Trophoblast cell (in vitro differentiated cells and primary cell): ENCODE data around the gene ZNF609.

Source experiments
- DNase-seq, 2 donors: peaks; one replicate each; pipeline ENCODE4 v3.0.0-alpha.2; 2016
- H2AFZ ChIP-seq: 2 replicates; pipeline ENCODE4 v1.6.1; 2013; ENCODE audit warnings: low read length, moderate library complexity, mild to moderate bottlenecking; ENCODE audit not compliant: insufficient read depth, poor library complexity
- H2AK5ac ChIP-seq: 2 replicates; pipeline ENCODE4 v1.6.1; 2013; ENCODE audit warnings: mild to moderate bottlenecking, low read length
- H2BK120ac ChIP-seq: 2 replicates; pipeline ENCODE4 v1.6.1; 2013; ENCODE audit warnings: low read length, mild to moderate bottlenecking, moderate library complexity; ENCODE audit not compliant: insufficient read depth, poor library complexity
- H2BK12ac ChIP-seq: 2 replicates; pipeline ENCODE4 v1.6.1; 2013; ENCODE audit warnings: mild to moderate bottlenecking, low read length, moderate library complexity
- H2BK5ac ChIP-seq: 2 replicates; pipeline ENCODE4 v1.6.1; 2013; ENCODE audit warnings: low read length, low read depth, moderate library complexity, mild to moderate bottlenecking; ENCODE audit not compliant: poor library complexity
- H3K14ac ChIP-seq: 2 replicates; pipeline ENCODE4 v1.6.1; 2013; ENCODE audit warnings: mild to moderate bottlenecking, low read length
- H3K18ac ChIP-seq: 2 replicates; pipeline ENCODE4 v1.6.1; 2013; ENCODE audit warnings: mild to moderate bottlenecking, low read length
- H3K23ac ChIP-seq: 2 replicates; pipeline ENCODE4 v1.6.1; 2013; ENCODE audit warnings: low read length
- H3K27ac ChIP-seq: 2 replicates; pipeline ENCODE4 v1.5.1; 2013; ENCODE audit warnings: low read depth, mild to moderate bottlenecking, inconsistent platforms, low read length, moderate library complexity
- H3K27me3 ChIP-seq: 2 replicates; pipeline ENCODE4 v1.6.1; 2013; ENCODE audit warnings: inconsistent platforms, mild to moderate bottlenecking, low read length, moderate library complexity; ENCODE audit not compliant: insufficient read depth
- H3K36me3 ChIP-seq, 2 experiments: 1 replicate in 1 of 2; 2 replicates in 1 of 2; pipeline ENCODE4 v1.6.1; 2013; ENCODE audit warnings: low read length in 2 of 2, mild to moderate bottlenecking in 2 of 2, moderate library complexity in 1 of 2; ENCODE audit not compliant: insufficient read depth in 2 of 2, control insufficient read depth in 1 of 2
- H3K4ac ChIP-seq: 2 replicates; pipeline ENCODE4 v1.6.1; 2013; ENCODE audit warnings: low read depth, mild to moderate bottlenecking, low read length, moderate library complexity
- H3K4me1 ChIP-seq, 2 experiments: 1 replicate in 1 of 2; 2 replicates in 1 of 2; pipeline ENCODE4 v1.6.1; 2013; ENCODE audit warnings: low read length in 2 of 2, mild to moderate bottlenecking in 2 of 2, moderate library complexity in 1 of 2; ENCODE audit not compliant: insufficient read depth in 2 of 2, control insufficient read depth in 1 of 2
- H3K4me2 ChIP-seq: 2 replicates; pipeline ENCODE4 v1.6.1; 2013; ENCODE audit warnings: inconsistent platforms, mild to moderate bottlenecking, low read length, moderate library complexity
- H3K4me3 ChIP-seq: 2 replicates; pipeline ENCODE4 v1.5.1; 2013; ENCODE audit warnings: mild to moderate bottlenecking, low read depth, low read length, inconsistent platforms
- H3K79me1 ChIP-seq: one replicate; pipeline ENCODE4 v1.6.1; 2013; ENCODE audit warnings: low read length
- H3K79me2 ChIP-seq: 2 replicates; pipeline ENCODE4 v1.6.1; 2013; ENCODE audit warnings: low read length, mild to moderate bottlenecking; ENCODE audit not compliant: control insufficient read depth, insufficient read depth, poor library complexity
- H3K9ac ChIP-seq: 2 replicates; pipeline ENCODE4 v1.6.1; 2013; ENCODE audit warnings: mild to moderate bottlenecking, low read length
- H3K9me3 ChIP-seq: 2 replicates; pipeline ENCODE4 v1.6.1; 2013; ENCODE audit warnings: low read depth, mild to moderate bottlenecking, control low read depth, inconsistent platforms, low read length; ENCODE audit not compliant: insufficient read depth
- H4K12ac ChIP-seq: 2 replicates; pipeline ENCODE4 v1.6.1; 2013; ENCODE audit warnings: low read depth, mild to moderate bottlenecking, low read length, moderate library complexity
- H4K8ac ChIP-seq: 2 replicates; pipeline ENCODE4 v1.6.1; 2013; ENCODE audit warnings: low read depth, mild to moderate bottlenecking, low read length, moderate library complexity
- H4K91ac ChIP-seq: one replicate; pipeline ENCODE4 v1.6.1; 2013; ENCODE audit warnings: low read depth, mild to moderate bottlenecking, low read length, moderate library complexity
- WGBS: extraction: QIAGEN DNeasy Blood & Tissue Kit; methylation state at CpG from one replicate; pipeline ENCODE4 v1.1.7; 2013; ENCODE audit warnings: missing lambda C conversion rate; ENCODE audit not compliant: insufficient read length, insufficient coverage; ENCODE audit errors: extremely low coverage; 5-methylcytosine and 5-hydroxymethylcytosine counted together

ZNF609 gene

DNA sequence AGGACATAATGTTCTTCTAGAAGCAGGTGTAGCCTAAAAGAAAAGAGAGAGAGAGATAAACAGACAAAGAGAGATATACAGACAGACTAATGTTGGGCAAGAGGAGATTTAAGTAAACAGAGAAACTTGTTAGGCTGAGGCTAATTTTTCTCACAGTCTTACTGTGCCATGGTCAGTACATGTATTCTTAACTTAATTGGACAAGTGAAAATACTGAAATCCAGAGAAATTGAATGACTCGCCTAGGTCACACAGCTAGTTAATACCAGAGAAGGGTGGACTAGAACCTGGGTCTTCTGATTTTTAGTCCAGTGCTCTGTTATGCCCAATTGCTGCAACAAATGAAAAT is 6.7 kb upstream of the ZNF609 start:
- Histone ChIP-seq H4K12ac (no peak overlapping the region), H2BK5ac (no peak overlapping the region), H4K8ac (no peak overlapping the region), H3K27ac (no peak overlapping the region), H3K23ac (no peak overlapping the region), H2BK12ac (no peak overlapping the region), H2AFZ (no peak overlapping the region), H3K14ac (no peak overlapping the region), H3K4me2 (no peak overlapping the region), H3K4ac (no peak overlapping the region), H3K79me2 (no peaks in the 10 kb centered on the region), H3K27me3 (no peaks in the 10 kb centered on the region), H3K4me1 (peaks cover 2 to 5% of the 10 kb centered on the region in 2 experiments), H3K79me1 (no peaks in the 10 kb centered on the region), H3K4me3 (no peak overlapping the region), H2AK5ac (no peak overlapping the region), H3K36me3 (peaks cover 2 to 3% of the 10 kb centered on the region in 2 experiments), H2BK120ac (no peak overlapping the region), H4K91ac (no peak overlapping the region), H3K18ac (no peak overlapping the region), H3K9me3 (no peaks in the 10 kb centered on the region), H3K9ac (no peak overlapping the region)
- no CpG with 5 or more reads among the region's 1 CpG for WGBS
- DNase-seq: no peak

DNA sequence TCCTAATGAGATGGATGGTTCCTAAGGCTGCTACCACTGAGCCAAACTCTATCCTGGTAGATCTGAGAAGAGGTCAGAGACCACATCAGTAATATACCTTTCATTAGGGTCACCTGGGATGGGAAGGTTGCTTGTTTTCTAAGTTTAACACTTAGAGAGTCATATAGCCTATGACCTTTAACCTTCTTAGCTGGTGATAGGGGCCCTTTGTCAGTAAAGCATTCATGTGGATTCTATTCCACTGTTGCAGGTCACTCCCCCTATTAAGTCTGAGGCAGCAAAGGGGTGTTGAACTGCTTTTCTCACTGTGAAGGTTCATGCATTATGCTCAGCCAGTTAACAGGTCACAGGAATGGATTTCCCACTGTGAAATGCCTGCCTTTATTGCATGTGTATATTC is 6.1 kb upstream of the ZNF609 start:
- H4K8ac ChIP-seq: no peak overlapping the region

GRCh38 chr15:64455961-64456371 is 4.4 kb upstream of the ZNF609 start:
- Histone ChIP-seq H4K91ac (no peak overlapping the region), H2AK5ac (no peak overlapping the region), H3K4me3 (no peak overlapping the region), H2BK5ac (no peak overlapping the region), H3K4me1 (peaks cover 2 to 5% of the 10 kb centered on the region in 2 experiments), H3K79me1 (peaks cover 5% of the 10 kb centered on the region), H4K12ac (no peak overlapping the region), H3K36me3 (no peaks in the 10 kb centered on the region), H3K23ac (no peak overlapping the region), H3K9me3 (no peaks in the 10 kb centered on the region), H3K14ac (no peak overlapping the region), H2BK12ac (no peak overlapping the region), H3K18ac (no peak overlapping the region), H2AFZ (no peak overlapping the region), H3K27ac (peak overlapping the region; percentile 20), H2BK120ac (no peak overlapping the region), H3K9ac (no peak overlapping the region), H3K4me2 (no peak overlapping the region), H3K27me3 (no peaks in the 10 kb centered on the region), H3K4ac (no peak overlapping the region), H4K8ac (no peak overlapping the region), H3K79me2 (no peaks in the 10 kb centered on the region)
- DNase-seq: no peak
- WGBS: no CpG with 5 or more reads among the region's 3 CpGs

More for the DNA sequence above, 6.1 kb upstream of the ZNF609 start:
- Histone ChIP-seq H3K9ac (no peak overlapping the region), H4K91ac (no peak overlapping the region), H4K12ac (no peak overlapping the region), H3K36me3 (peaks cover 2% of the 10 kb centered on the region in 2 experiments), H2BK120ac (no peak overlapping the region), H2AFZ (no peak overlapping the region), H3K4ac (no peak overlapping the region), H3K79me2 (no peaks in the 10 kb centered on the region), H2BK5ac (no peak overlapping the region), H2AK5ac (no peak overlapping the region), H3K27me3 (no peaks in the 10 kb centered on the region), H3K9me3 (no peaks in the 10 kb centered on the region), H3K14ac (no peak overlapping the region), H3K4me3 (no peak overlapping the region), H3K27ac (no peak overlapping the region), H3K23ac (no peak overlapping the region), H3K4me2 (no peak overlapping the region), H3K18ac (no peak overlapping the region), H3K4me1 (peaks cover 2 to 5% of the 10 kb centered on the region in 2 experiments), H2BK12ac (no peak overlapping the region), H3K79me1 (no peaks in the 10 kb centered on the region)
- no peak for DNase-seq

GRCh38 chr15:64456634-64457108 is 3.7 kb upstream of the ZNF609 start:
- Histone ChIP-seq H3K18ac (no peak overlapping the region), H3K27ac (peak overlapping the region; percentile 18), H3K23ac (no peak overlapping the region), H3K14ac (no peak overlapping the region), H2BK120ac (no peak overlapping the region), H3K79me2 (no peaks in the 10 kb centered on the region), H3K4me1 (peaks cover 3 to 6% of the 10 kb centered on the region in 2 experiments), H3K36me3 (no peaks in the 10 kb centered on the region), H3K4me3 (no peak overlapping the region), H3K9ac (no peak overlapping the region), H3K4me2 (no peak overlapping the region), H2BK12ac (no peak overlapping the region), H3K79me1 (peaks cover 9% of the 10 kb centered on the region), H4K91ac (no peak overlapping the region), H2AFZ (no peak overlapping the region), H3K27me3 (no peaks in the 10 kb centered on the region), H3K9me3 (no peaks in the 10 kb centered on the region), H4K8ac (no peak overlapping the region), H4K12ac (no peak overlapping the region), H2AK5ac (no peak overlapping the region), H2BK5ac (no peak overlapping the region), H3K4ac (no peak overlapping the region)
- no CpG with 5 or more reads among the region's 1 CpG for WGBS
- DNase-seq: peak in 1 of 2 donors; percentile 27
